Neural progenitor cell (in vitro differentiated cells): ENCODE results near the gene CREBBP.

Source experiments
- CTCF ChIP-seq: fragments of 200-600 bp; sonication (generic); IDR thresholded peaks from 2 replicates; pipeline ENCODE4 v1.5.1; 2017; ENCODE audit warnings: antibody characterized with exemption, mild to moderate bottlenecking
- EZH2 ChIP-seq: fragments of 200-600 bp; sonication (generic); IDR thresholded peaks from 2 replicates; pipeline ENCODE4 v1.6.1; 2017; ENCODE audit warnings: antibody characterized with exemption, mild to moderate bottlenecking, moderate library complexity
- EZH2phosphoT487 ChIP-seq: fragments of 200-600 bp; sonication (generic); IDR thresholded peaks from 2 replicates; pipeline ENCODE4 v1.6.1; 2017; ENCODE audit warnings: antibody characterized with exemption

- no peak for TF ChIP-seq CTCF
- TF ChIP-seq EZH2: no peak
- no peak for TF ChIP-seq EZH2phosphoT487
Measured at GRCh38 chr16:3712861-3713372, 167.6 kb downstream of the CREBBP start.
